HG02642 (cell line): ENCODE measurements around the gene CACNG4.

Experiments used
- ATAC-seq: cut with Tn5 transposase; IDR thresholded peaks from one replicate; pipeline ENCODE4 v1.9.1; 2021; ENCODE audit warnings: mild to moderate bottlenecking; ENCODE audit not compliant: unreplicated experiment, poor library complexity

Gene CACNG4

DNA sequence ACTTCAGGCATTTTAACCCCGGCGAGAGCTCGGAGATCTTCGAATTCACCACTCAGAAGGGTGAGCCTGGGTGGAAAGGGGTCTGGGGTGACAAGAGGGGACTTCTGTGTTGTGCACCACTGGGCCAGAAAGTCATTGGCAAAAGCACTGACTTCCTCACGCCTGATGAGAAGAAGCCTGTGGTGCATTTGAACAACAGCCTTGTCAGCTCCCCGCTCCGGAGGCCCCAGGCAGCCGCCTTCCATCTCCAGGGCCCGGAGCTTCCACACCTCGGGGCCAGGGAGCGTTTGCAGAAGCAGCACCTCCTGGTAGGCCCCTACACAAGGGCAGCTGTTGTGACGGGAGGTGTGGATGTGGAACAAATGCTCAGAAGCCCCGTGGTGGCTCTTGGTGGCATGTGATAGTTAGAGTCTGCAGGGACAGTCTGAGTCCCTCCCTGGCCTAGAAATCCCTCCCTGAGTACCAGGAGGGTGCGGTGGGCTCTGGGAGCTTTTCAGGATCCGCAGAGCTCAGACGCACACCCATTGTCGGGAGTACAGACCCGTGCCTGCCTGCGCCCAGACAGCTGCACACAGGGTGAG lies 89.6 kb downstream of the CACNG4 start:
- no peak for ATAC-seq

- ATAC-seq, result no peak
These were observed 90.1 kb downstream of the CACNG4 start for GRCh38 chr17:67054608-67055007.

- ATAC-seq, result no peak
These were observed 90.5 kb downstream of the CACNG4 start for GRCh38 chr17:67055041-67055443.

DNA sequence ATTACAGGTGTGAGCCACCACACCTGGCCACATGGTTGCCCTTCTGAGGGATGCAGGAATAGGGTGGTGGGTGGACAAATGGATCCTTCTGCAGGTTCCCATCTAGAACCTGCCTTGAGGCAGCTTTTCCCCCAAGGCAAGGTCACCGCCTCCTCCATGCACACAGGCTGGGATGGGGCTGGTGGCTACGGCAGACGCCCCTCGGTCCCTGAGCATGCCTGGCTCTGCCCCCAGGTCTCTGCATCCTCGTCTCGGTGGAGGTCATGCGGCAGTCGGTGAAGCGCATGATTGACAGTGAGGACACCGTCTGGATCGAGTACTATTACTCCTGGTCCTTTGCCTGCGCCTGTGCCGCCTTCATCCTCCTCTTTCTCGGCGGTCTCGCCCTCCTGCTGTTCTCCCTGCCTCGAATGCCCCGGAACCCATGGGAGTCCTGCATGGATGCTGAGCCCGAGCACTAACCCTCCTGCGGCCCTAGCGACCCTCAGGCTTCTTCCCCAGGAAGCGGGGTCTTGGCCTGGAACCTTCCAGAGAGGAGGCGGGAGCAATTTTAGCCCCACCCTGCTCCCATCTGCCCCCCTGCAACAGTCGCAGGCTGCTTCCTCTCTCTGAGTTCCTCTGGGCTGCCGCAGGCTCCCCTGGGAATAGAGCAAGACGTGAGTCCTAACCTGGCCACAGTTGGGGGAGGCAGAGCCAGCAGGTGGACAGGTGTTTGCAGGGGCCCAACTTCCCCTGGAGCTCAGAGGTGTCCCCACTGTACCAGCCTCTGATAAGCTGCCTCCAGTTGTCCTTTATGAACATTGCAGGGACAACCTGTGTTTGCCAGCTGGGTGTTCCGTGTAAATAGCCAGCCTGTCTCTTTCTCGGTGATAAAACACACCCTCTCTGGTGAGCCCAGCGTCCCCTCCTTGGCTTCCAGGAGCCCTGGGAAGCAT lies 91.6 kb downstream of the CACNG4 start:
- no peak for ATAC-seq

- no peak for ATAC-seq
These were observed 92.4 kb downstream of the CACNG4 start for GRCh38 chr17:67056746-67057490.

DNA sequence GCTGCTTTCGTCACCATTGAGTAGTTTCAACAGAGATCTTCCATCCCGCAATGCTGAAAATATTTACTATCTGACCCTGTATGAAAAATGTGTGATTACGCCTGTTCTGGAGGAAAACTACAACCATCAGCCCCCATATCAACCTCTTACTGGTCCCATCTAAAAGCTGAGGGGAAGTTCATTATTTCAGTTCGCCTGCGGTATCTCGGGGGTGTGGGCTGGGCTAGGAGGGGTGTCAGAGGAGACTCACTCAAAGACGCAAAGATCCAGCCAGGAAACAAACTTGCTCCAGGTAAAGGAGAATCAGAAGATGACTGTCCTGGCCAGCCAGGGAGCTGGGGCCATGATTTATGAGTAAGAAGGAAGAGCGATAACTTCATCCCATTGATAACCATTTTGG lies 93.5 kb downstream of the CACNG4 start:
- ATAC-seq, result no peak

DNA sequence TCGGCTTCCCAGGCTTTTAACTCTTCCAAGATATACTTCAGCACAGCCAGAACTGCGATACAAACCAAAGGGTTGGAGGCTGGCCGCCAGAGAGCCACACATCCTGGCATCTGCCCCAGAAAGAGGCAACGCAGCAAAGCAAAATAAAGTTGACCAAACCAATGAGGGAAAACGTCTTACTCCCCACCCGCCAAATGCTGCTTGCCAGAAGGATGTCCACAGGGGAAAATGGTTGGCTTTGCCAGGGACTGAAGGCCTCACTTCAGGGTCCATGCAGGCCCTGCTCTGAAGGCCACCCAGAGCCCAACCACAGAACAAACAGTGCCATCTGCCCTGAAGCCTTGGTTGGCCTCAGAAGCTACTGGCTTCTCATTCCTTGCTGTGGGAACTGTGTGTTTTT lies 94.9 kb downstream of the CACNG4 start:
- ATAC-seq, result no peak

- ATAC-seq, result no peak
These were observed 98.6 kb downstream of the CACNG4 start for GRCh38 chr17:67063141-67063540.

DNA sequence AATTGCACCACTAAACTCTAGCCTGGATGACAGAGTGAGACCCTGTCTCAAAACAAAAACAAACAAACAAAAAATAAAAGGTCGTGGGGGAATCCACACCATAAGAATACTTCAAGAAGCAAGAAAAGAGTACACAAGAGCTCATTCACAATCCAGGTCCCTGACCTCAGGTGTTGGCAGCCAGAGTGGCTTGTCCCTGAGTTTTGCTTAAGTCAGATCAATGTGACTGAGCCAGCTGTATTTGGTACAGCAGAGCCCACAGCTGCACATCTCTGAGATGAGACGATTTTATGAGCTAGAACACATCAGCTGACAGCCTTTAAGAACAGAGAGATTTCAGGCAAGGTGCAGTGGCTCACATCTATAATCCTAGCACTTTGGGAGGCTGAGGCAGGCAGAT lies 102.2 kb downstream of the CACNG4 start:
- ATAC-seq, result no peak

DNA sequence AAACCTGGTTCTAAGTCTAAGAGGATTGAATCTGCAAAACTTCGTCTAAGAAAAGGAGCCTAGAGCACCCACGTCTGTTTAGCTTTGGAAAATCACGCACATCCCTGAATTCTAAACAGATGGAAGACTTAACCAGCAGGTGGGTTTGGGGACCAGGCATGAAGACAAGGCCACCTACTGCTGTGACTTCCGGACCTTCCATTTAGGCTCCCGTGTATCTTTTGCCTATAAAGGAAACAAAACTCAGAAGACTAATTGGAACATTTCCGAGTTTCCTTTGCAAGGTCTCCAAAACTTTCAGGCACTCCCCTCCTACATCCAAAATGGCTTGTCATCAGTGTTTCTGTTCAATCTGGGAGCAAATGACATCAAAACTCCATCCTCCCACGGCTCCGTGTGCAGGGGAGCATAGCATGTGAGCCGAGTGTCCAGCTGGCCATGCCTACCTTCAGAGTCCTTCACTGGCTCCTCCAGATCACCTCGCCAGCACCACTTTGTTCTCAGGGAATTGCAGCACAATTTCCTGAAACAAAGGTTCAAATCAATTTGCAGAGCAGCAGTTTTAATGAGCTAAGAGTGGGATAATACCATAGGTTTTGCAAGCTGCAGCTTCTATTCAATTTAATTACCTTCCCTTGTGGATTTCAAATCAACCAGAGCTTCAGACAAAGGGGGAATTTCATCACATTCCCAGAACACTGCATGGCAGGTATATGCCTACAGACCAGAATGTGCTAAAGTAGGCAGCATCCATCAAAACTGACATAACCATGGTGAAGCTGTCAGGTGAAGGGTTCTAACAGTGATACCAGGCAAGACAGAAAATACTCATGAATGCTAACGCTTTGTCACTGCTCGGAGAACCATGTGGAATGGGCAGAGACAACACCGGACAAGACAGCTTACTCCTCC lies 103.3 kb downstream of the CACNG4 start:
- no peak for ATAC-seq

- no peak for ATAC-seq
These were observed 104.5 kb downstream of the CACNG4 start for GRCh38 chr17:67068999-67069398.

DNA sequence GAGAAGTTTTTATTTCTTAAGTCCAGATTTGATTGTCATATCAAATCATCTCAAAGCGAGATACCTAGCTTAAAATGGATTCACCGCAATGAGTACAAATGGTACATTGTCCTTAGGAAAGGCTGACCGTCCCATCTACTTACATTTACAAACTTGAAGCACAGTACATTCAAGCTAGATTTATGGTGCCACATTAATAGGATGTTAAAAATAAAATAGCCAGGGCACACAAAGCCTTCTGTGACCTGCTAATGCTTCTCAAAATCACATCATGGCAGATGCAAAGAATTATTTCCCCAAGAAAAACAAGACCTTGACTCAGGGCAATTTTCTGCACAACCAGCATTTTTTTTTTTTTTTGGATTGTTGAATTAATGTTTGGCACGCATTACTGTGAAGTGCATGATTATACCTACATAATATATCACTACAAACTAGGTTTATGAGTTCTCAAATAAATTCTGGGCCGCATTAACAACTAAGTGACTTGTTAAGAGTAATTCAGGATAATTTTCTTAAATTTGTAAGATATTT lies 105.2 kb downstream of the CACNG4 start:
- ATAC-seq, result no peak

DNA sequence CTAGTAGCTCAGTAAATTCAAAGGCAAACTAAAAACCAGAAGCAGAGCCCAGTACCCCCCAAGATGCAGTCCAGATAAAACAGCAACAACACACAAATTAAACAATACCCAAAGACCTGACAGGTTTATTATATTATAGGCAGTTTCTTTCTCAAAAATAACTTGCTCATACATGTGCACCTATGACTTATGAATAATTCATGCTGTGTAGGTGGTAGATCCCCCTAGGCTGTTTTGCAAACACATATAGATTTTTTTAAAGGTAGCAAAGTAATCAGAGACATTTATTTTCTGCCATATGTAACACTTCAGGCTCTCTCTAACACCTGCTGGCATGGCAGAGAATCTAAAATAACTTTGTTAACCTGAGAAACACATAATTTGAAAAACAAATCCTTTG lies 107.1 kb downstream of the CACNG4 start:
- no peak for ATAC-seq

GRCh38 chr17:67072885-67073284 lies 108.4 kb downstream of the CACNG4 start:
- no peak for ATAC-seq

GRCh38 chr17:67074781-67075180 lies 110.3 kb downstream of the CACNG4 start:
- no peak for ATAC-seq

GRCh38 chr17:67076290-67076689 lies 111.8 kb downstream of the CACNG4 start:
- ATAC-seq, result no peak

DNA sequence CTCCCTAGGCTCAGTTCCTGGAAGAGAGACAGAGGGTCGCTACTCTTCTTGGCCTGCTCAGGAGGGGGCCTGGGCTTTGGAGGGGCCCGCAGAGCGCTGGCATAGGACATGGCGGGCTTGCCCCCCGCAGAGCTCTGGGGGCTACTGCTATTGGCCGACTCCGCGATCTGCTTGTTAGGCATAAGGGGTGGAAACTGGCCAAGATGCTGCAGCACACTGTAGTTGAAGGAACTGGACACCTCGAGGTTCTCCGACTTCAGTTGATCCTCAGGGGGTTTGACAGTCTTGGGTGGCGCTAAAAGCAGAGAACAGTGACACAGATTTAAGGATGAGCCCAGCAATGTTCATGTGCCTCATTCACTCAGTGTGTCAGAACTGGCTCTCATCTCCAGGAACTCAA lies 113.8 kb downstream of the CACNG4 start:
- ATAC-seq, result no peak

DNA sequence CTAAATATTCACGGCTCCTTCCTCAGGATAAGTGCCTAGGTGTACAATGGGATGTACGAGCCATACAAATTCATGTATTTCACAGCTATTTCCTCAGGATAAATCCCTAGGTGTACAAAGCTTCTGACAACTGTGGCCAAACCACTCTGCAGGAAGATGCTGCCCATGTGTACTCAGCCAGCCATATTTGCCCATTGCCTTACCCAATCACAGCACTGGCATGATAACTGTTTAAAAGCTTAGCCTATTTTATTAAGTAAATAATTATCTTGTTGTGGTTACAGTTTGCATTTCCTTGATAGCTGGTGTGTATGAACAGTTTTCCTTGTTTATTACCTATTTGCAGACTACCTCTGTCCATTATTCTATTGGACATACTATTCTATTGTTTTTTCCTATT lies 115.0 kb downstream of the CACNG4 start:
- ATAC-seq, result no peak

DNA sequence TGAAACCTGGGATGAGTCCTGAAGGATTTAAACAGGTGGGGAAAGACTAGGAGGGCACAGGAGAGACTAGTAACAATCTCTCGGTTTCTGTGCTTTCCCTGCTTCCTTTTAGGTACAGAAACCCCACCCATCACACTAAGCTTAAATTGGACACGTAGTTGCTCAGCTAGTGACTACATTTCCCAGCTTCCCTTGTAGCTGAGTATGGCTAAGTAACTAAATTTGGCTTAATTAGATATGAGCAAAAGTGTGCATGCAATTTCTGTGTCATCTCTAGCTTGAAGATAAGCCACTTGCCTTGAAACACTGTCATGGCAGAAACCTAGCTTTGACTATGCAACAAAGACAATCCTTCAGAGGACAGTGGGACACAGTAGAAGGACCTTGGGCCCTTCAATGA lies 116.3 kb downstream of the CACNG4 start:
- no peak for ATAC-seq

- peak; percentile 69 for ATAC-seq
These were observed 117.6 kb downstream of the CACNG4 start for GRCh38 chr17:67082107-67082506.
